HepG2 (cell line): ENCODE measurements around the gene STYK1. TPM values are rescaled to one million over a fixed set of nuclear protein-coding genes. Genes with fewer than 3 reads are reported as not detected.
A peak's percentile ranks its signal among the peaks of the same experiment; 100 is the strongest.

Source experiments
- FUBP1 ChIP-seq: sonication (generic); formaldehyde crosslinking; IDR thresholded peaks from 2 replicates; pipeline ENCODE4 v1.5.1; 2020; ENCODE audit warnings: missing genetic modification reagents, mild to moderate bottlenecking, borderline replicate concordance
- KDM3A ChIP-seq: IDR thresholded peaks from 2 replicates; pipeline ENCODE4 v1.6.1; 2018; ENCODE audit warnings: low read depth, missing compliant biosample characterization
- NFKBIZ ChIP-seq: IDR thresholded peaks from 2 replicates; pipeline ENCODE4 v1.6.1; 2018; ENCODE audit warnings: missing genetic modification reagents, missing compliant biosample characterization
- NFYC ChIP-seq: IDR thresholded peaks from 2 replicates; pipeline ENCODE4 v1.6.1; 2016; ENCODE audit warnings: missing genetic modification reagents, missing compliant biosample characterization
- RORA ChIP-seq: sonication (generic); formaldehyde crosslinking; IDR thresholded peaks from 2 replicates; pipeline ENCODE4 v1.5.0; 2020; ENCODE audit warnings: mild to moderate bottlenecking, missing genetic modification reagents, moderate library complexity
- SKIL ChIP-seq: sonication (generic); formaldehyde crosslinking; IDR thresholded peaks from 2 replicates; pipeline ENCODE4 v1.8.0; 2022; ENCODE audit warnings: missing genetic modification reagents, mild to moderate bottlenecking, moderate library complexity, borderline replicate concordance
- ZFY ChIP-seq: sonication (generic); formaldehyde crosslinking; IDR thresholded peaks from 2 replicates; pipeline ENCODE4 v1.4.0; 2020; ENCODE audit warnings: missing genetic modification reagents
- ZNF180 ChIP-seq: sonication (generic); formaldehyde crosslinking; IDR thresholded peaks from 2 replicates; pipeline ENCODE4 v1.4.0; 2020; ENCODE audit warnings: low read depth, missing genetic modification reagents, borderline replicate concordance
- ZNF615 ChIP-seq: sonication (generic); formaldehyde crosslinking; IDR thresholded peaks from 2 replicates; pipeline ENCODE4 v1.5.0; 2020; ENCODE audit warnings: mild to moderate bottlenecking, missing genetic modification reagents, borderline replicate concordance
- ZNF839 ChIP-seq: sonication (generic); formaldehyde crosslinking; IDR thresholded peaks from 2 replicates; pipeline ENCODE4 v1.4.0; 2020; ENCODE audit warnings: missing genetic modification reagents, mild to moderate bottlenecking, borderline replicate concordance
- polyA plus RNA-seq, 8 experiments: library from polyadenylated mRNA; depleted of rRNA in 3 of 8; stranded (reverse) in 7 of 8; unstranded in 1 of 8; fragments of >200 nt; fragmentation: Illumina TruSeq in 4 of 8; extraction: Trizol in 4 of 8; gene quantifications; 2 replicates each; pipeline versions ENCODE4 v1.2.1 to v1.2.3, GENCODE V29; 2011 to 2016; ENCODE audit warnings: low read depth in 4 of 8, missing spikeins in 1 of 8, mixed read lengths in 1 of 8; ENCODE audit not compliant: insufficient read depth in 1 of 8
- total RNA-seq, 5 experiments: library from RNA; depleted of rRNA; stranded (reverse); fragments of >200 nt; fragmentation: Illumina TruSeq; extraction: Trizol; gene quantifications; 2 replicates each; pipeline ENCODE4 v1.2.3, GENCODE V29; 2016; ENCODE audit warnings: low read depth in 1 of 5
- TF ChIP-seq, protein P1 (sequence below): sonication (generic); formaldehyde crosslinking; IDR thresholded peaks from 2 replicates; pipeline ENCODE4 v1.4.0; 2020; ENCODE audit warnings: low read depth, missing genetic modification reagents
- TF ChIP-seq, protein P2 (sequence below): sonication (generic); formaldehyde crosslinking; IDR thresholded peaks from 2 replicates; pipeline ENCODE4 v1.9.0; 2022; ENCODE audit warnings: missing genetic modification reagents, mild to moderate bottlenecking, borderline replicate concordance
- TF ChIP-seq, protein P3 (sequence below): sonication (generic); formaldehyde crosslinking; IDR thresholded peaks from 2 replicates; pipeline ENCODE4 v1.4.0; 2020; ENCODE audit warnings: missing genetic modification reagents, borderline replicate concordance

STYK1 gene
- total and polyA plus RNA-seq, 2 of the 13 experiments (the other 11 are each of a cell fraction or from before 2014, with no cell fraction given), result not detected

GRCh38 chr12:10613349-10614055 is 60.4 kb downstream of the STYK1 start, which contains the start of gene MAGOHB (continued):
- TF ChIP-seq, protein P1, sequence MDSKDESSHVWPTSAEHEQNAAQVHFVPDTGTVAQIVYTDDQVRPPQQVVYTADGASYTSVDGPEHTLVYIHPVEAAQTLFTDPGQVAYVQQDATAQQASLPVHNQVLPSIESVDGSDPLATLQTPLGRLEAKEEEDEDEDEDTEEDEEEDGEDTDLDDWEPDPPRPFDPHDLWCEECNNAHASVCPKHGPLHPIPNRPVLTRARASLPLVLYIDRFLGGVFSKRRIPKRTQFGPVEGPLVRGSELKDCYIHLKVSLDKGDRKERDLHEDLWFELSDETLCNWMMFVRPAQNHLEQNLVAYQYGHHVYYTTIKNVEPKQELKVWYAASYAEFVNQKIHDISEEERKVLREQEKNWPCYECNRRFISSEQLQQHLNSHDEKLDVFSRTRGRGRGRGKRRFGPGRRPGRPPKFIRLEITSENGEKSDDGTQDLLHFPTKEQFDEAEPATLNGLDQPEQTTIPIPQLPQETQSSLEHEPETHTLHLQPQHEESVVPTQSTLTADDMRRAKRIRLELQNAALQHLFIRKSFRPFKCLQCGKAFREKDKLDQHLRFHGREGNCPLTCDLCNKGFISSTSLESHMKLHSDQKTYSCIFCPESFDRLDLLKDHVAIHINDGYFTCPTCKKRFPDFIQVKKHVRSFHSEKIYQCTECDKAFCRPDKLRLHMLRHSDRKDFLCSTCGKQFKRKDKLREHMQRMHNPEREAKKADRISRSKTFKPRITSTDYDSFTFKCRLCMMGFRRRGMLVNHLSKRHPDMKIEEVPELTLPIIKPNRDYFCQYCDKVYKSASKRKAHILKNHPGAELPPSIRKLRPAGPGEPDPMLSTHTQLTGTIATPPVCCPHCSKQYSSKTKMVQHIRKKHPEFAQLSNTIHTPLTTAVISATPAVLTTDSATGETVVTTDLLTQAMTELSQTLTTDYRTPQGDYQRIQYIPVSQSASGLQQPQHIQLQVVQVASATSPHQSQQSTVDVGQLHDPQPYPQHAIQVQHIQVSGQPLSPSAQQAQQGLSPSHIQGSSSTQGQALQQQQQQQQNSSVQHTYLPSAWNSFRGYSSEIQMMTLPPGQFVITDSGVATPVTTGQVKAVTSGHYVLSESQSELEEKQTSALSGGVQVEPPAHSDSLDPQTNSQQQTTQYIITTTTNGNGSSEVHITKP, result peak; percentile 59; the same call in 1 of the 2 replicates
- TF ChIP-seq, protein P2, sequence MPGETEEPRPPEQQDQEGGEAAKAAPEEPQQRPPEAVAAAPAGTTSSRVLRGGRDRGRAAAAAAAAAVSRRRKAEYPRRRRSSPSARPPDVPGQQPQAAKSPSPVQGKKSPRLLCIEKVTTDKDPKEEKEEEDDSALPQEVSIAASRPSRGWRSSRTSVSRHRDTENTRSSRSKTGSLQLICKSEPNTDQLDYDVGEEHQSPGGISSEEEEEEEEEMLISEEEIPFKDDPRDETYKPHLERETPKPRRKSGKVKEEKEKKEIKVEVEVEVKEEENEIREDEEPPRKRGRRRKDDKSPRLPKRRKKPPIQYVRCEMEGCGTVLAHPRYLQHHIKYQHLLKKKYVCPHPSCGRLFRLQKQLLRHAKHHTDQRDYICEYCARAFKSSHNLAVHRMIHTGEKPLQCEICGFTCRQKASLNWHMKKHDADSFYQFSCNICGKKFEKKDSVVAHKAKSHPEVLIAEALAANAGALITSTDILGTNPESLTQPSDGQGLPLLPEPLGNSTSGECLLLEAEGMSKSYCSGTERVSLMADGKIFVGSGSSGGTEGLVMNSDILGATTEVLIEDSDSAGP, result peak; percentile 88
- TF ChIP-seq, protein P3, sequence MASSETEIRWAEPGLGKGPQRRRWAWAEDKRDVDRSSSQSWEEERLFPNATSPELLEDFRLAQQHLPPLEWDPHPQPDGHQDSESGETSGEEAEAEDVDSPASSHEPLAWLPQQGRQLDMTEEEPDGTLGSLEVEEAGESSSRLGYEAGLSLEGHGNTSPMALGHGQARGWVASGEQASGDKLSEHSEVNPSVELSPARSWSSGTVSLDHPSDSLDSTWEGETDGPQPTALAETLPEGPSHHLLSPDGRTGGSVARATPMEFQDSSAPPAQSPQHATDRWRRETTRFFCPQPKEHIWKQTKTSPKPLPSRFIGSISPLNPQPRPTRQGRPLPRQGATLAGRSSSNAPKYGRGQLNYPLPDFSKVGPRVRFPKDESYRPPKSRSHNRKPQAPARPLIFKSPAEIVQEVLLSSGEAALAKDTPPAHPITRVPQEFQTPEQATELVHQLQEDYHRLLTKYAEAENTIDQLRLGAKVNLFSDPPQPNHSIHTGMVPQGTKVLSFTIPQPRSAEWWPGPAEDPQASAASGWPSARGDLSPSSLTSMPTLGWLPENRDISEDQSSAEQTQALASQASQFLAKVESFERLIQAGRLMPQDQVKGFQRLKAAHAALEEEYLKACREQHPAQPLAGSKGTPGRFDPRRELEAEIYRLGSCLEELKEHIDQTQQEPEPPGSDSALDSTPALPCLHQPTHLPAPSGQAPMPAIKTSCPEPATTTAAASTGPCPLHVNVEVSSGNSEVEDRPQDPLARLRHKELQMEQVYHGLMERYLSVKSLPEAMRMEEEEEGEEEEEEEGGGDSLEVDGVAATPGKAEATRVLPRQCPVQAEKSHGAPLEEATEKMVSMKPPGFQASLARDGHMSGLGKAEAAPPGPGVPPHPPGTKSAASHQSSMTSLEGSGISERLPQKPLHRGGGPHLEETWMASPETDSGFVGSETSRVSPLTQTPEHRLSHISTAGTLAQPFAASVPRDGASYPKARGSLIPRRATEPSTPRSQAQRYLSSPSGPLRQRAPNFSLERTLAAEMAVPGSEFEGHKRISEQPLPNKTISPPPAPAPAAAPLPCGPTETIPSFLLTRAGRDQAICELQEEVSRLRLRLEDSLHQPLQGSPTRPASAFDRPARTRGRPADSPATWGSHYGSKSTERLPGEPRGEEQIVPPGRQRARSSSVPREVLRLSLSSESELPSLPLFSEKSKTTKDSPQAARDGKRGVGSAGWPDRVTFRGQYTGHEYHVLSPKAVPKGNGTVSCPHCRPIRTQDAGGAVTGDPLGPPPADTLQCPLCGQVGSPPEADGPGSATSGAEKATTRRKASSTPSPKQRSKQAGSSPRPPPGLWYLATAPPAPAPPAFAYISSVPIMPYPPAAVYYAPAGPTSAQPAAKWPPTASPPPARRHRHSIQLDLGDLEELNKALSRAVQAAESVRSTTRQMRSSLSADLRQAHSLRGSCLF (CRISPR knock-in tag), result 0 out of 2 replicates have a peak, but pooled peaks have one; percentile 19
- TF ChIP-seq ZNF839 (CRISPR knock-in tag) (no peak), RORA (CRISPR knock-in tag) (no peak), ZFY (peak; percentile 90), FUBP1 (CRISPR knock-in tag) (0 out of 2 replicates have a peak, but pooled peaks have one; percentile 70), ZNF180 (no peak), KDM3A (CRISPR knock-in tag) (peak; percentile 91), ZNF615 (CRISPR knock-in tag) (no peak), NFYC (CRISPR knock-in tag) (peak; percentile 55), SKIL (CRISPR knock-in tag) (no peak; the same call in 1 of the 2 replicates), NFKBIZ (CRISPR knock-in tag) (peak; percentile 88; the same call in 1 of the 2 replicates)
